Stimulated activated CD8-positive, alpha-beta memory T cell treated with anti-CD3 and anti-CD28 coated beads, Interleukin-12 subunit alpha, Interleukin-12 subunit beta, amount 100 ng/mL, for 1 hour (primary cell): ENCODE results near the gene ZSCAN26.
A peak's percentile ranks its signal among the peaks of the same experiment; 100 is the strongest.

ENCODE experiments used
- DNase-seq: peaks from one replicate; pipeline ENCODE4 v3.0.0-alpha.2; 2020; ENCODE audit warnings: low read depth

ZSCAN26 gene

GRCh38 chr6:28266962-28267694 lies at the start of gene ZSCAN26:
ZSCAN26 (plus strand) TSS chr6:28267143; CDS start chr6:28271920, 4,777 bp downstream.
- DNase-seq = peak; percentile 72

DNA sequence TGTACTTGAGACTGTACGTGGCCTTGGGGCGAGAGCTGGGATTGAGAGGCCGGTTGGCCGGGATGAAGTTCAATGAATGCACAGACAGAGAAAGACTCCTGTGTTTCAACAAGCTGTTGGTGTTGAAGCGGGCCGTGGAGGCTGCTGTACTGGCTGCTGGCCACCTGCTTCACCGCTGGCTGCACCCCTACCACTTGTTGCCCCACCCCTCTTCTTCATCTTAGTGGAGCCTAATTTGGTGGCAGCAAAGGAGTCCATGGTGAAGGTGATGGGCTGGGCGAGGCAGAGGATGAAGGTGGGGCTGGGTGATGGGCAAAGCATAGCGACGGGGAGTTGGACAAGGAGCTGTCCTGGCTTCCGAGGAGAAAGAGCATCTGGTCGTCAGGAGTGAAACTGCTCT lies 49.1 kb upstream of the ZSCAN26 start:
- DNase-seq = no peak

GRCh38 chr6:28218312-28219248 lies 48.4 kb upstream of the ZSCAN26 start:
- DNase-seq = no peak

DNA sequence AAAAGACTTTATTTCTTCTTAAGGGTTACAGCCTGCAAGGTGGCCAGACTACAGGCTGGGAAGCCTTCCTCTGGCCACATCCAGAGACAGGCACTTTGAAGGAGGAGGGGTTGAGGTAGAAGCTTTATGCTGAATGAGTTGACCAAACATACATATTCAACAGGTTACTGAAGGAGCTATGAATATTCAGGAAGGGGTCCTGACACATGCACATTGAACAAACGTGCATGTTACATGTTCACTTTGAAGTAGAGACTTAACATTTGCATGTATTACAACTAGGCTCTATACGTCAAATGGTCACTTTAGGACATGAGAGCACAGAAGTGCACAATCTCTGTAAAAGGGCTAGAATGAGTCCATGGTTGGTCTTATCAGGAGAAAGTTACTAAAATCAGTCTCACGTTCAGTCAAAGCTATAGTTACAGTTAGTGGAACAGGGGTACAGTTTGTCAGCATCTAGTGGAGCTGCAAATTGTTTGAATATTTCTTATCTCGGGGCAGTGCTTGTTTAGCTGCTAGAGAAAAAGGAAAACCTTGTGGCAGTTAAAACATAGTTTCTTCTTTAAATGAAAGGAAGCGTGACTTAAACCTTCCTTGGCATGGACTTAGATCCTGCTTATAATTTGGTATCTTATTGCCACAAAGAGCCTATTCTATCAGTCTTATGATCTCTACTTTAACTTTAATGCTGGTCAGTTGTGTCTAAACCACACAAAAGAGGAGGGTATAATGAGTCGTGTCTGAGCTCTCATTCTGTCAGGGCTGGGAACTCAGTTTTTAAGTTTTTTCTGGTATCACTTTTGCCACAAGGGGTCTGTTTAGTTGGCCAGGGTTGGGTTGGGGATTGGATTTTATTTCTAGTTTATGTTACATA lies 46.4 kb upstream of the ZSCAN26 start:
- DNase-seq = no peak

DNA sequence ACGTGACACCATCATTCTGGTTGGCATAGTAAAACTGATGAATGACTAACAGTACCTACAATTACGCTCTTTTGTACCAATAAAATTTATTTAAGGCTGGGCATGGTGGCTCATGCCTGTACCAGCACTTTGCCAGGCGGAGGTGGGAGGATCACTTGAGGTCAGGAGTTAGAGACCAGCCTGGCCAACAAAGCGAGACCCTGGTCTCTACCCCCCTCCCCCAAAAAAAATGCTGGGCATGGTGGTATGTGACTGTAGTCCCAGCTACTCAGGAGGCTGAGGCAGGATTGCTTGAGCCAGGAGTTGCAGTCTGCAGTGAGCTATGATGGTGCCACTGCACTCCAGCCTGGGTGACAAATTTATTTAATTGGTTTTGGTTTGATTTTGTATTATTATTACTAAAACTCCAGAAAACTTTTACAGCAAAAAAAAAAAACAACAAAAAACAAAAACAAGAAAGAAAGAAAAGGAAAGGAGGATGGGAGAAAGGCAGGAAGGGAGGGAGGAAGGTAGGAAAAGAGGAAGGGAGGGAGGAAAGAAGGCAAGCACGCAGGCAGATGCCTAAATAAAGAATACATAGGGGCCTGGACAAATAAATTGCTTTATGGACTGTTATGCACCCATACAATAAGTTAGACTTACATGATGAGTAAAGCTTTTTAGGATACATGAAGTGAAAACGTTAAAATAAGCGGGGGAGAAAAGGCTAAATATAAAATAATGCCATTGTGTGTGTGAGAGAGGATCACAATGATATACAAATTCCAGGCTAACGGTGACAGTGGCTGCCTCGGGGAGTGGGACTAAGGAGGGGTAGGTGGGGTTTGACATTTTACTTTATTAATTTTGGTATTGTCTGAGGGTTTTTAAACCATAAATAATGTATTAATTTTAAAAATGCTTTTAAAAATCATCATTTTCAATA lies 42.5 kb upstream of the ZSCAN26 start:
- DNase-seq = no peak

DNA sequence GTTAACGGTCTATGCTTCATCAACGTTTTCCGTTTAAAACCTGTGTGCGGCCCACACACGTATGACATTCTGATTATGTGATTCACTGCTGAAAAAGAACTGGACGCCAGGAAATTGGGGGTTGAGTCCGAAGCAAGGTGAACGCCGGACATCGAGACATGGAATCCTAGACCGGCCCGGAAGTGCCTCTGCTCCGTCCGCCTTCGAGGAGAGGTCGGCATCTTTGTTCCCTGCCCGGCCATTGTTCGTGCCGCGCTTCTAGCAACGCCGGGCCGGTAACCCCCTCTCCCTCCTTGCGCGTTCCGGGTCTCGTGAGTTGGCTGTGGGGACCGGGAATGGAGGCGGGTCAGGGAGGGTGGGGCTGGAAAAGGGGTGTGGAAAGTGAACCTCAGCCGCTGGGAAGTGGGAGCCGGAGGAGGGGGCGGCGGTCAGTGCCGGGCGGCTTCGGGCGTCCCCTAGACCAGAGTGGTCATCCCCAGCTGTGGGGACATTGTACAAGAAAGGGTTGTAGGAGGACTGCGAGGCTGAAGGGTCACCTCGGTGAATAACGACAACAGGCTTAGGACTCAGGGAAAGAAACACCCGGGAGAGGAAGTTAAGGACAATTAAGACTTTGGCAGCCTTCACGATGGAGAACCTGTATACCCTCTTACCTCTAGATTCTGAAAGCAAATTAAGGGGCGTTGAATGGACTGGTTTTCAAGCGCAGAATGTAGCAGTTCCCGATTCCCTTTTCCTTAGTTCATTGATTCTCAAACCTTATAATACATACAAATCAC lies 41.7 kb upstream of the ZSCAN26 start, which contains the start of gene ZSCAN9:
Gene ZSCAN9 (plus strand): TSS at position 220 of the 779 bp plus-strand sequence. CDS start 1,810 bp downstream, outside the sequence.
- DNase-seq = no peak

DNA sequence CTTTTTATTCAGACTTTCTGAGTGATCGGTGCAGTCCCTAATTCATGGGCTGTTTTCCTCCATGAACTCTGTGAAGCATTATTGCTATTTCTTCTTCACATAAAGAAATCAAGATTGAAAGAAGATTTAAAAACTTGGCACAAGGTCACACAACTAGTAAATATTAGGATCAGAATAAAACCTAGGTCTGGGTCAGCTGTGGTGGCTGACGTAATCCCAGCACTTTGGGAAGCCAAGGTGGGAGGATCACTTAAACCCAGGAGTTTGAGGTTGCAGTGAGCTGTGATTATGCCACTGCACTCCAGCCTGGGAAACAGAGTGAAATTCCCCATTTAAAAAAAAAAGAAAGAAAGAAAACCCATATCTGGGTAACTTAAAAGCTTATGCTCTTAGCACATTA lies 40.5 kb upstream of the ZSCAN26 start:
- no peak for DNase-seq

GRCh38 chr6:28232785-28233184 lies 34.2 kb upstream of the ZSCAN26 start:
- no peak for DNase-seq

- DNase-seq = no peak
These were observed 31.0 kb upstream of the ZSCAN26 start for GRCh38 chr6:28235912-28236452.

- DNase-seq = no peak
These were observed 27.3 kb upstream of the ZSCAN26 start for GRCh38 chr6:28239636-28240035.

GRCh38 chr6:28240471-28240870 lies 26.5 kb upstream of the ZSCAN26 start:
- DNase-seq = no peak

DNA sequence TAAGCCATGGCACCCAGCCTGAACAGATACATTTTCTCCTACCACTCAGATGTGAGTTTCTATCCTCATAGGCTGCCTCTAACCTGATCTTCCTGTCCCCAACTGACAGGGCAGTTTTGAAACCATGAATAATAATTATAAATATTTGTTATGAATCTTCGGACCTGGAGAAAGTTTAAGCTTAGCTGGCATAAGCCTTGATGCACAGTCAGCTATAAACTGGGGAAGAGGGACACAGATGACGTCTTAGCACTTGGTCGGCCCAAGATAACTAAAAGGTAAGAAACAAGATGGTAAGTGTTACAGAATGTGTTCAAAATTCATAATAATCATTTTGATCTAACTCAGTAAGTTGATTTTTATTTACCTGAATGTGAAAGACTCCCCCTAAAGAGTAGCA lies 23.0 kb upstream of the ZSCAN26 start:
- no peak for DNase-seq

- no peak for DNase-seq
These were observed 21.6 kb upstream of the ZSCAN26 start for GRCh38 chr6:28245206-28245941.

DNA sequence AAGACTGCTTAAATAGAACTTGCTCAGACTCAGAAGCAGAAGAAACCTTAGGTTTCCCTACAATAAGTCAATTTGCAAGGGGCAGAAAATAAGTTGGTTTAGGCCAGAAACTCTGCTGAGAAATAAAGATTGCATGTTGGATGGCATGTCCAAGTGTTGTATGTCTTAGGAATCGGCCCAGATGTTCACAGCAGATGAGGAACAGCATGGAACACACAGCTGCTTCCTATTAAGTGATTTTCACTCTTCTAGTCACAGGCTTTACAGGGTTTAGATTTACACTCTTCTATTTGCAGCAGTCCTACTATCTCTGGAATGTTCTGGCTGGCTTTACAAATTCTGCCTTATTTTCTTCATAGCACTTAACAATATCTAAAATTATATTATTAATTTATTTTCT lies 18.0 kb upstream of the ZSCAN26 start:
- no peak for DNase-seq

DNA sequence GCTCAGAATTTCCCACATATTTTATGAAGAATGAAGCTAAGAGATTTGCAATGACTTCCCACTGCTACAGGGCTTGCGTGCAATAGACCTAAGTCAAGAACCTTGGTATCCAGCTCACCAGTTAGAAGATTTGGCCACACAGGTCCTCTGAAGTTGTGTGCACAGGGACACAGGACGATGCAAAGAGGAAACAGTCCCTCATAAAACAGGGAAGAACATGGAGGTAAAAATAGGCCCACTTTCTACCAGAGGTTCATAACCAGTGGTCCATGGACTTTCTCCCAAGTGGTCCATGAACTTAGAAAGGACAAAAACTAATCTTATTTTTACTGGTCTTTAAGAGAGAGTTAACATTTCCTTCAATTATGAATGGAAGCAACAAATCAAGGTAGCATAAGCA lies 16.2 kb upstream of the ZSCAN26 start:
- DNase-seq = no peak

- no peak for DNase-seq
These were observed 15.3 kb upstream of the ZSCAN26 start for GRCh38 chr6:28251661-28252008.

DNA sequence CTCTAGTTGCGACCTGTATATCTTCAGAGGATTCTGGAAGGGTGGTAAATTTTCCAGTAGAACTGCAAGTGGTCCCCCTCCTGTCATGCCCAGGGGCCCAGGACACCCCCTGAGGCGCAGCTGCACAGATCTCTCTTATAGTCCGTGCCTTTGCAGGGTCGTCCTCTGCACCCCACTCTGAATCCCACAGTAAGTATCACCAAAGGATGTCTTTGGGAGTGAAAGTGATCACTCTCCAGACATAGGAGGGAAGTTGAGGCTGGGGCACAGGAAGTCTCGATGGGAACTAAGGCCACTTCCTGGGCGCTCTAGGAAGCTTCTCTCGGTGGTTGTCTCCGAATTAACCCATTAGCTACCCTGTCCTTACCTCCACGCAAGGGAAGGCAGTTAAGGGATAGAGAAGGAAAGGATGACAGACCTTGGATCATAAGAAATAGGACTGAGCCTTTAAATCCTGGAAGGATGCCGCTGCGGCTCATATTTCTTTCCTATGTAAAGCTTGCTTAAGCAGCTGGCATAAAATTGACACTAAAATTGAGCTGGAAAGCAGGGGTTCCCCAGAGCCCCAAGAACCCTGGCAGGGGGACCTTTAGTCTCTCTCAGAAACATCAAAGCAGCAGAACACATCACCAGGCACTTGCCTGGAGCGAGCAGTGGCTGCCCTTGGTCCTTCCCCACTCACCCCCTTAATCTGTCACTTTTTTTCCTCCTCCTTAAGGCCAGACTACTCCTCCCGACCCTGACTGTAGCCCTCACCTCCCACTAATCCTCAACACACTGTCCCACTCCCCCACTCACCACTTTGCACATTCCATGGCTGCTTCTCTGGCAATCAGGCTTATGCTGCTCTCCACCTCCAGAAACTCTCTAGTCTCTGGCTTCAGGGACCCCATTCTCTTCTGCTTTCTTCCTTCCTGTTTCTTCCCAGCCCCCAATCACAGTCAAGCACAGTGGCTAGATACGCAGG lies 14.7 kb upstream of the ZSCAN26 start, which contains the start of gene ZKSCAN4:
Gene ZKSCAN4 (minus strand): TSS at position 261 of the 967 bp plus-strand sequence. CDS start 289 bp downstream, outside the sequence.
- DNase-seq = peak; percentile 69

- no peak for DNase-seq
These were observed 12.8 kb upstream of the ZSCAN26 start for GRCh38 chr6:28254121-28254519.
